ENCODE measurements around the gene SGK1. TPM values are rescaled to one million over a fixed set of nuclear protein-coding genes. Genes with fewer than 3 reads are reported as not detected.
"Not testable (repeated sequence)": the region's sequence is repeated elsewhere in the genome, so short reads cannot be mapped to it uniquely, and the experiment has no call there.

The SGK1 gene
- total RNA-seq, 4 donors from 2014 or later, result 379 to 684 (median 450) TPM

DNA sequence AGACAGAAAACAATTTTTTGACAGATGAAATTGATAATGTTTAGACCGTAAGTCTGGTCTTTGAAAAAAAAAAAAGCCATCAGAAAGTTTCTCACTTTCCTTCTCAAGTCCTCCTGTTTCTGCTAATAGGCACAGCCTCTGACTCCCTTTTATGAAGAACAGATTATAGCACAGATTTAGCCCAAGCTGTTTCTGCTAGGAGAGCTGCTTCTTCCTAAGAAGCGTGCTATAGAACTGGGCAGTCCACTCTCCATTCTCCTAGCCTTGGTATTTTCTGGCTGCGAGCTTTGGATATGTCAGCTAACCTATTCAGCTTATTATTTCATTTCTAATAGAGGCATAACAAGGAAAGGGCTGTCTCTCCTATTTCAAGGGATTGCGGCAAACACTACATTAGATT, 112.5 kb downstream of the SGK1 start:
- TF ChIP-seq POLR2AphosphoS5 (IDR thresholded peaks at IDR 0.05) (no peak), EP300 (IDR thresholded peaks at IDR 0.05) (no peak), POLR2A (IDR thresholded peaks at IDR 0.05) (no peak)
- TF ChIP-seq, protein P1, sequence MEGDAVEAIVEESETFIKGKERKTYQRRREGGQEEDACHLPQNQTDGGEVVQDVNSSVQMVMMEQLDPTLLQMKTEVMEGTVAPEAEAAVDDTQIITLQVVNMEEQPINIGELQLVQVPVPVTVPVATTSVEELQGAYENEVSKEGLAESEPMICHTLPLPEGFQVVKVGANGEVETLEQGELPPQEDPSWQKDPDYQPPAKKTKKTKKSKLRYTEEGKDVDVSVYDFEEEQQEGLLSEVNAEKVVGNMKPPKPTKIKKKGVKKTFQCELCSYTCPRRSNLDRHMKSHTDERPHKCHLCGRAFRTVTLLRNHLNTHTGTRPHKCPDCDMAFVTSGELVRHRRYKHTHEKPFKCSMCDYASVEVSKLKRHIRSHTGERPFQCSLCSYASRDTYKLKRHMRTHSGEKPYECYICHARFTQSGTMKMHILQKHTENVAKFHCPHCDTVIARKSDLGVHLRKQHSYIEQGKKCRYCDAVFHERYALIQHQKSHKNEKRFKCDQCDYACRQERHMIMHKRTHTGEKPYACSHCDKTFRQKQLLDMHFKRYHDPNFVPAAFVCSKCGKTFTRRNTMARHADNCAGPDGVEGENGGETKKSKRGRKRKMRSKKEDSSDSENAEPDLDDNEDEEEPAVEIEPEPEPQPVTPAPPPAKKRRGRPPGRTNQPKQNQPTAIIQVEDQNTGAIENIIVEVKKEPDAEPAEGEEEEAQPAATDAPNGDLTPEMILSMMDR (IDR thresholded peaks at IDR 0.05), result no peak
- DNase-seq (ENCODE audit: low spot score in 2 of 2), result no peak
- WGBS, result 89% methylated on average over 4 of the region's 4 CpGs

DNA sequence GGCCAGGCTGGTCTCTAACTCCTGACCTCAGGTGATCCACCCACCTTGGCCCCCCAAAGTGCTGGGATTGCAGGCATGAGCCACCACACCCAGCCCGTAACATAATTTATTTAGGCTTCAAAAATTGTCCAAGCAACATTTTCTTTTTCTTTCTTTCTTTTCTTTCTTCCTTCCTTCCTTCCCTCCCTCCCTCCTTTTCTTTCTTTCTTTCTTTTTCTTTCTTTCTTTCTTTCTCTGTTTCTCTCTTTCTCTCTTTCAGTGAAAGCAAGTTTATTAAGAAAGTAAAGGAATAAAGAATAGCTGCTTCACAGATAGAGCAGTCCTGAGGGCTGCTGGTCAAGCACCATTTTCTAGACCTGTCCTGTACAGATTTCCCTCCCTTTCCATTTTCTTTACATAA, 113.2 kb downstream of the SGK1 start:
- H3K27me3 ChIP-seq; DNase-seq (ENCODE audit: low spot score in 2 of 2); H3K36me3 ChIP-seq; H3K4me1 ChIP-seq; H3K27ac ChIP-seq; H3K9me3 ChIP-seq; H3K4me3 ChIP-seq: not testable (repeated sequence)
- WGBS, result 96% methylated on average over 1 of the region's 1 CpG

More for the DNA sequence above, 112.5 kb downstream of the SGK1 start:
- Histone ChIP-seq H3K4me1 (no peaks in the 10 kb centered on the region), H3K27ac (no peak overlapping the region), H3K36me3 (no peaks in the 10 kb centered on the region), H3K4me3 (no peak overlapping the region), H3K27me3 (no peaks in the 10 kb centered on the region), H3K9me3 (no peaks in the 10 kb centered on the region)

DNA sequence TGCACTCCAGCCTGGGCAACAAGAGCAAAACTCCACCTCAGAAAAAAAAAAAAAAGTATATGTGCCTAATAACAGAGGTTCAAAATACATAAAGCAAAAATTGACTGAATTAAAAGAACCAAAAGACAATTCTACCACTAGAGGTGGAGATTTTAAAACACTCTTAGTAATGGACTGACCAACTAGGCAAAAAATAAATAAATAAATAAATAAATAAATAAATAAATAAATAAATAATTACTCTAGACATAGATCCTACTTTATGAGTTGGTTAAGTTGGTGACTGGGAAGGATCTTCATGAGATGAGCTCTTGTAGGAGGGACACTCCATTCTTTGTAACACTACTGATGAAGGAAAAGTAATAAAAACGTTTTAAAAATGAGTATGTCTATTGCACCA, 113.9 kb downstream of the SGK1 start:
- 77% methylated on average over 1 of the region's 1 CpG for WGBS
- no peak for DNase-seq (ENCODE audit: low spot score in 2 of 2)
- no peaks in the 10 kb centered on the region for H3K4me1 ChIP-seq
- H3K27me3 ChIP-seq, result no peaks in the 10 kb centered on the region
- no peak for TF ChIP-seq POLR2AphosphoS5 (IDR thresholded peaks at IDR 0.05)
- TF ChIP-seq EP300 (IDR thresholded peaks at IDR 0.05), result no peak
- TF ChIP-seq POLR2A (IDR thresholded peaks at IDR 0.05), result no peak
- TF ChIP-seq, protein P1 (IDR thresholded peaks at IDR 0.05), result no peak
- no peaks in the 10 kb centered on the region for H3K9me3 ChIP-seq
- H3K27ac ChIP-seq, result no peak overlapping the region
- no peak overlapping the region for H3K4me3 ChIP-seq
- H3K36me3 ChIP-seq, result no peaks in the 10 kb centered on the region

DNA sequence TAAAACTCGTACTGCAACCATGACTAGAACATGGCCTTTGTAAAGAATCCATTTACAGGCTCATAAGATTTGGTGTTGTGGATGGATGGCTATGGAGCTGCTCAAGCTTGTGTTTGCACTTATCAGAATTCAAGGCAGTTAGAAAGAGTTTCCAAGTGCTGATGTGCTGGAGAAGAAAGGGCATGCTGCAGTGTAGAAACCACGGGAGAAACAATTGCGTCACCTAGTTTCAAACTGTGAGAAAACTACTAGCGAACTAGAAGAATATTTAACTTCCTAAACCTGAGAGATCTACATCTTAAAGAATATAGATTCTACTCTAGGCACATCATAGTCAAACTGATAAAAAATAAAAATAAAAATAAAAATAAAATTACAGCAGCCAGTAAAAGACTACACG, 116.2 kb downstream of the SGK1 start:
- Histone ChIP-seq H3K9me3 (no peaks in the 10 kb centered on the region), H3K27ac (no peak overlapping the region), H3K4me1 (no peaks in the 10 kb centered on the region), H3K4me3 (no peak overlapping the region), H3K27me3 (no peaks in the 10 kb centered on the region), H3K36me3 (no peaks in the 10 kb centered on the region)
- WGBS, result 92% methylated on average over 5 of the region's 5 CpGs
- DNase-seq (ENCODE audit: low spot score in 2 of 2), result no peak
- TF ChIP-seq POLR2AphosphoS5 (IDR thresholded peaks at IDR 0.05), result no peak
- TF ChIP-seq, protein P1 (IDR thresholded peaks at IDR 0.05), result no peak
- no peak for TF ChIP-seq EP300 (IDR thresholded peaks at IDR 0.05)
- TF ChIP-seq POLR2A (IDR thresholded peaks at IDR 0.05), result no peak

DNA sequence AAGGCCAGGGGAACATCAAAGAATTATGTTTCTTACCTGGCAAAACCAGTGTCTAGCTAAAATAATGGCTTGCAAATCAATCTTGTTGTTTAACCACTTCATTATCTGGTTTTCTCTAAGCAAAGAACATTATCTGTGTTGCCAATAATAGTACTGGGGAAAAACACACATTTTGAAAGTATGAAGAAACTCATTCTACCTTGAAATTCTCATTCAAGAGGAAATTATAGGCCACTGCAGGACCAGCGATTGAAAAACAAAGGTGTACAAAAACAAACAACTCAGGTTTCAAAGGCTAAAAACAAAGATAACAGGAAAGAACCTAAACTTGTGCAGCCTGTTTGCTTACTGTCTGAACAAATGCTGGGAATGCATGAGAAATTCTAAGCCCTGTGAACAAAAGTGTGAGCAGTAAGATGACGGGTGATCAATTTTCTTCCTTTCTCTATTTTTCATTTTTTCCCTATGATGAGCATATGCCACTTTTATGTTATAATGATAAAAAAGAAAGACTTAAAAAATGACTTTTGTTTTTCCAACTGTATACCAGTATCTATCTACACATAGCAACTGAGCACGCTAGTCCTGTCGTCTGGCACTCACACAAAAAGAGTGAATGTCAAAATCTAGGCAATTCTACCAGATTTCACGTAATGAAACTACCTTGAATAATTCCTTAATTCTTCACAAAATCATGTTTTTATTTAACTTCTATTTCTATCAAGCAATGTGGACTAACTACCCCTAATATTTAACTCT, 117.9 kb downstream of the SGK1 start:
- H3K4me3 ChIP-seq, result no peak overlapping the region
- 90% methylated on average over 5 of the region's 5 CpGs for WGBS
- H3K27ac ChIP-seq, result no peak overlapping the region
- DNase-seq (ENCODE audit: low spot score in 2 of 2), result no peak
- no peaks in the 10 kb centered on the region for H3K4me1 ChIP-seq
- H3K9me3 ChIP-seq, result no peaks in the 10 kb centered on the region
- no peaks in the 10 kb centered on the region for H3K27me3 ChIP-seq
- TF ChIP-seq, protein P1 (IDR thresholded peaks at IDR 0.05), result no peak
- TF ChIP-seq POLR2AphosphoS5 (IDR thresholded peaks at IDR 0.05) (no peak), EP300 (IDR thresholded peaks at IDR 0.05) (no peak), POLR2A (IDR thresholded peaks at IDR 0.05) (no peak)
- H3K36me3 ChIP-seq, result no peaks in the 10 kb centered on the region

DNA sequence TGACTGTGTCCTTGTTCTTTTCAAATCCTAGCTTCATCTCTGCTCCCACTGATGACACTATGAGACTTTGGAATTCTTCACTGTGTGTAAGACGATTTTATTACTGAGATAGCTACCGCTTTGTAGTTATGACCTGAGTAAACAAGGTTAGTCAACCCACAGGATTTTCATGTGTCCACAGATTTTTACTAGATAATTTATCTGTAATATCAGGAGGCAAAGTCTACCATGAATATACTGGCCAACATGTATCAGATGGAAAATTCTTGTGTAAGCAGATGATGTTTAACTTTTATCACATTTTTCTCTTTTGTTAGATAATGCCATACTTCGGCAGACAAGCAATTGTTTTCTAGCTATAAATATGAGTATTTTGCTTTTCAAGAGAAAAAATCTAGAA, 119.8 kb downstream of the SGK1 start:
- Histone ChIP-seq H3K9me3 (no peaks in the 10 kb centered on the region), H3K4me1 (no peaks in the 10 kb centered on the region), H3K4me3 (no peak overlapping the region), H3K36me3 (no peaks in the 10 kb centered on the region), H3K27ac (no peak overlapping the region), H3K27me3 (no peaks in the 10 kb centered on the region)
- no peak for DNase-seq (ENCODE audit: low spot score in 2 of 2)
- no peak for TF ChIP-seq POLR2A (IDR thresholded peaks at IDR 0.05)
- TF ChIP-seq EP300 (IDR thresholded peaks at IDR 0.05), result no peak
- no peak for TF ChIP-seq POLR2AphosphoS5 (IDR thresholded peaks at IDR 0.05)
- 91% methylated on average over 3 of the region's 3 CpGs for WGBS

DNA sequence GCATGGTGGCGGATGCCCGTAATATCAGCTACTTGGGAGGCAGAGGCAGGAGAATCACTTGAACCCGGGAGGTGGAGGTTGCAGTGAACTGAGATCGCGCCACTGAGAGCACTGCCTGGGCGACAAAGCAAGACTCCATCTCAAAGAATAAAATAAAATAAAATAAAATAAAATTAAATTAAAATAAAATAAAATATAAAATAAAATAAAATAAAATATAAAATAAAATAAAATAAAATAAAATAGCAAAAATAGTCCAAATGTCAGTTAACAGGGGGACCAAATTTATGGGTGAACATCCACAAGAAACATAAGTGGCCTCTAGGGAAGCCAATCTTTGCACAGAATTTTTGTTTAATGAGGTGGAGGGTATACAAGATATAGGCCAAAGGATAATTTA, 120.2 kb downstream of the SGK1 start:
- H3K27me3 ChIP-seq; H3K4me1 ChIP-seq; H3K27ac ChIP-seq; H3K4me3 ChIP-seq; DNase-seq (ENCODE audit: low spot score in 2 of 2); H3K9me3 ChIP-seq; H3K36me3 ChIP-seq: not testable (repeated sequence)
- WGBS, result 93% methylated on average over 6 of the region's 6 CpGs

All from suprapubic skin (tissue), 4 donors.